ENCODE results near the gene PNMA1.

PNMA1 gene

GRCh38 chr14:73685328-73685727, 28.9 kb downstream of the PNMA1 start:
- FAIRE-seq: no peak
- no peak for TF ChIP-seq POLR2A (IDR thresholded peaks at IDR 0.05; ENCODE audit: low read depth, low read length)
- no peak for TF ChIP-seq POU2F2 (IDR thresholded peaks at IDR 0.05; ENCODE audit: low read depth, low read length)
- TF ChIP-seq PAX5 (IDR thresholded peaks at IDR 0.05; ENCODE audit: insufficient read depth, low read length, severe bottlenecking): no peak
- no peak for TF ChIP-seq POLR2AphosphoS5 (IDR thresholded peaks at IDR 0.05; ENCODE audit: low read depth, low read length)
- no peak for TF ChIP-seq TAF1 (IDR thresholded peaks at IDR 0.05; ENCODE audit: low read depth, low read length)
- TF ChIP-seq SPI1 (IDR thresholded peaks at IDR 0.05; ENCODE audit: low read depth, low read length): no peak
- no peak for DNase-seq (ENCODE audit: insufficient read length, low spot score)

DNA sequence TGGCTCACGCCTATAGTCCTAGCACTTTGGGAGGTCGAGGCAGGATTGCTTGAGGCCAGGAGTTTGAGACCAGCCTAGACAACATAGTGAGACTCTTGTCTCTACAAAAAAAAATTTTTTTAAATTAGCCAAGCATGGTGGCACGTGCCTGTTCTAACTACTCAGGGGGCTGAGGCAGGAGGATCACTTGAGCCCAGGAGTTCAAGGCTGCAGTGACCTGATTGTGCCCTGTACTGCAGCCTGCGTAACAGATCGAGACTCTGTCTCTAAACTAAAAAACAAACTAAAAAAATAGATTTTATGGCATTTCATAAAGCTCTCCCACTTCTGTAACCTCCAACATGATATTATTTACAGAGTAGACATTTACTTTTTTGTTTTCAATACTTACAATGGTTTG, 29.6 kb downstream of the PNMA1 start:
- no peak for TF ChIP-seq POU2F2 (IDR thresholded peaks at IDR 0.05; ENCODE audit: low read depth, low read length)
- TF ChIP-seq TAF1 (IDR thresholded peaks at IDR 0.05; ENCODE audit: low read depth, low read length): no peak
- no peak for TF ChIP-seq POLR2AphosphoS5 (IDR thresholded peaks at IDR 0.05; ENCODE audit: low read depth, low read length)
- no peak for TF ChIP-seq PAX5 (IDR thresholded peaks at IDR 0.05; ENCODE audit: insufficient read depth, low read length, severe bottlenecking)
- no peak for TF ChIP-seq POLR2A (IDR thresholded peaks at IDR 0.05; ENCODE audit: low read depth, low read length)
- DNase-seq (ENCODE audit: insufficient read length, low spot score) (no peak), FAIRE-seq (no peak)

DNA sequence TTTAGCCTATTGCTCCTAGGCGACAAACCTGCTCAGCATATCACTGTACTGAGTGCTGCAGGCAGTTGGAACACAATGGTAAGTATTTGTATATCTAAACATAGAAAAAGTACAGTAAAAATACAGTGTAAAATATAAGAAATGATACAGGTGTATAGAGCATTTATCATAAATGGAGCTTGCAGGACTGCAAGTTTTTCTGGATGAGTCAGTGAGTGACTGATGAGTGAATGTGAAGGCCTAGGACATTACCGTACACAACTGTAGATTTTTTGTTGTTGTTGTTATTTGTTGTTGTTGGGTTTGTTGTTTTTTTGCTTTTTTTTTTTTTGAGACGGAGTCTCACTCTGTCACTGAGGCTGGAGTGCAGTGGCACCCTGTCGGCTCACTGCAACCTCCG, 33.4 kb downstream of the PNMA1 start:
- DNase-seq (ENCODE audit: insufficient read length, low spot score) (no peak), FAIRE-seq (no peak)
- no peak for TF ChIP-seq POLR2A (IDR thresholded peaks at IDR 0.05; ENCODE audit: low read depth, low read length)
- TF ChIP-seq PAX5 (IDR thresholded peaks at IDR 0.05; ENCODE audit: insufficient read depth, low read length, severe bottlenecking): no peak
- no peak for TF ChIP-seq POLR2AphosphoS5 (IDR thresholded peaks at IDR 0.05; ENCODE audit: low read depth, low read length)
- no peak for TF ChIP-seq SPI1 (IDR thresholded peaks at IDR 0.05; ENCODE audit: low read depth, low read length)
- TF ChIP-seq POU2F2 (IDR thresholded peaks at IDR 0.05; ENCODE audit: low read depth, low read length): no peak
- no peak for TF ChIP-seq TAF1 (IDR thresholded peaks at IDR 0.05; ENCODE audit: low read depth, low read length)

DNA sequence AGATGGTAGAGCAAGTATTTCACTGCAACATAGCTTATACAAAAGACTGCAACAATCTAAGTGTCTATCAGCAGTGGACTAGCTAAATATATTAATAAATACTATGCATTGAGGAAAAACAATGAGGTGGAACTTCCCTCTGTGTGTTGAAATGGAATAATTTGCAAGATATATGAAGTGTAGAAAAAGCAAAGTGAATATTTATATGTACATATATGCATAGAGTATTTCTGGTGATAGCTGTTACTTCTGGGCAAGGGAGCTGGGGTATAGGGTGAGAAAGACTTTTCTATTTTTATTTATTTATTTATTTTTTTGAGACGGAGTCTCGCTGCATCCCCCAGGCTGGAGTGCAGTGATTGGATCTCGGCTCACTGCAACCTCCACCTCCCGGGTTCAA, 35.5 kb downstream of the PNMA1 start:
- DNase-seq (ENCODE audit: insufficient read length, low spot score) (no peak), FAIRE-seq (no peak)
- TF ChIP-seq TAF1 (IDR thresholded peaks at IDR 0.05; ENCODE audit: low read depth, low read length): no peak
- TF ChIP-seq PAX5 (IDR thresholded peaks at IDR 0.05; ENCODE audit: insufficient read depth, low read length, severe bottlenecking): no peak
- no peak for TF ChIP-seq SPI1 (IDR thresholded peaks at IDR 0.05; ENCODE audit: low read depth, low read length)
- TF ChIP-seq POU2F2 (IDR thresholded peaks at IDR 0.05; ENCODE audit: low read depth, low read length): no peak
- TF ChIP-seq POLR2A (IDR thresholded peaks at IDR 0.05; ENCODE audit: low read depth, low read length): no peak
- no peak for TF ChIP-seq POLR2AphosphoS5 (IDR thresholded peaks at IDR 0.05; ENCODE audit: low read depth, low read length)

DNA sequence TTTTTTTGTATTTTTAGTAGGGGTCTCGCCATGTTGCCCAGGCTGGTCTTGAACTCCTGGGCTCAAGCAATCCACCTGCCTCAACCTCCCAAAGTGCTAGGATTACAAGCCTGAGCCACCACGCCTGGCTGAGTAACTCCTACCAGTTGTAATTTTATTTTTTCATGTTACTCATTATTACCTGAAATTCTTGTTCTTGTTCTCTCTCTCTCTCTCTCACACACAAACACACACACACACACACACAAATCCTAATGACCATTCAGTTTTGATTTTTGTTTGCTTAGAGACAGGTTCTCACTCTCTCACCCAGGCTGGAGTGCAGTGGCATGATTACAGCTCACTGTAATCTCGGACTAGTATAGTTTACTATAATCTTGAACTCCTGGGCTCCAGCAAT, 39.2 kb downstream of the PNMA1 start:
- TF ChIP-seq TAF1 (IDR thresholded peaks at IDR 0.05; ENCODE audit: low read depth, low read length) (no peak), POU2F2 (IDR thresholded peaks at IDR 0.05; ENCODE audit: low read depth, low read length) (no peak), SPI1 (IDR thresholded peaks at IDR 0.05; ENCODE audit: low read depth, low read length) (no peak), POLR2AphosphoS5 (IDR thresholded peaks at IDR 0.05; ENCODE audit: low read depth, low read length) (no peak), PAX5 (IDR thresholded peaks at IDR 0.05; ENCODE audit: insufficient read depth, low read length, severe bottlenecking) (no peak), POLR2A (IDR thresholded peaks at IDR 0.05; ENCODE audit: low read depth, low read length) (no peak)
- FAIRE-seq: no peak

DNA sequence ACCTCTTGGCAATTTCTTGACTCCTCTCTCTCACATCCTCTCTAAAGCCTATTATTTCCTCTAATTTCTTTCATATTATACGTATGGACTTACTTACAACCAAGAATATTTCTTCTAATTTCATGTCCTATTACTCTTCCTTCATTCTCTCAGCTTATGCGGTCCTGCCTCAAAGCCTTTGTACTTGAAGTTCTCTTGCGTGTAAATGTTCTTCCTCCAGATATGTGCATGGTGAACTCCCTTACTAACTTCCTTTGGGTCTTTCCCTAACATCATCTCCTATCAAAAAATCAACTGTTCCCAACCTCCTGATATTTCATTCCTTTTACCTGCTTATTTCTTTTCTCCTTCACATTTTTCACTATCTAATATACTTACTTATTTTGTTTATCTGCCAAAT, 46.3 kb downstream of the PNMA1 start:
- FAIRE-seq (no peak), DNase-seq (ENCODE audit: insufficient read length, low spot score) (no peak)
- no peak for TF ChIP-seq TAF1 (IDR thresholded peaks at IDR 0.05; ENCODE audit: low read depth, low read length)

More for the DNA sequence above, 39.2 kb downstream of the PNMA1 start:
- DNase-seq (ENCODE audit: insufficient read length, low spot score): no peak

DNA sequence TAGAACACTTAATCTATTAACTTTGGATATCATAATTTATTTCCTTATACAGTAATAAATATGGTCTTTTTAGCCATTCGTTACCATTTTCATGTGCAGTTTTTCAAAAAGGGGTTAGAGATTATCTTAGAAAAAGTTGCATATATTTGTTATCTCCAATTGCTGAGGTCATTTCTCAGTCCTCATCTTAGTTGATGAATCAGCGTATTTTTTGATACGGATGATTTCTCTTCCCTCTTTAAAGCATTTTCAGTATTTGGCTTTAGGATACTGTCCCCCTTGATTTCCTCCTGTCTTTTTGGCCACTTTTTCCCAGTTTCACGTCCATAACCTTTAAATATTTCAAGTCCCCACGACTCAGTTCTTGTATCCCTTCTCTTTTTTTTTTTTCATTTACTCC, 47.6 kb downstream of the PNMA1 start:
- TF ChIP-seq POU2F2 (IDR thresholded peaks at IDR 0.05; ENCODE audit: low read depth, low read length): no peak
- no peak for TF ChIP-seq POLR2AphosphoS5 (IDR thresholded peaks at IDR 0.05; ENCODE audit: low read depth, low read length)
- TF ChIP-seq PAX5 (IDR thresholded peaks at IDR 0.05; ENCODE audit: insufficient read depth, low read length, severe bottlenecking): no peak
- TF ChIP-seq POLR2A (IDR thresholded peaks at IDR 0.05; ENCODE audit: low read depth, low read length): no peak
- no peak for TF ChIP-seq SPI1 (IDR thresholded peaks at IDR 0.05; ENCODE audit: low read depth, low read length)
- no peak for TF ChIP-seq TAF1 (IDR thresholded peaks at IDR 0.05; ENCODE audit: low read depth, low read length)
- DNase-seq (ENCODE audit: insufficient read length, low spot score): no peak
- FAIRE-seq: no peak

- FAIRE-seq (no peak), DNase-seq (ENCODE audit: insufficient read length, low spot score) (no peak)
Observed at GRCh38 chr14:73665130-73665529, 49.1 kb downstream of the PNMA1 start.

GRCh38 chr14:73663548-73664212, 50.5 kb downstream of the PNMA1 start:
- TF ChIP-seq POLR2AphosphoS5 (IDR thresholded peaks at IDR 0.05; ENCODE audit: low read depth, low read length) (no peak), POLR2A (IDR thresholded peaks at IDR 0.05; ENCODE audit: low read depth, low read length) (no peak)
- no peak for DNase-seq (ENCODE audit: insufficient read length, low spot score)
- FAIRE-seq: no peak

More at GRCh38 chr14:73665130-73665529, 49.1 kb downstream of the PNMA1 start:
- TF ChIP-seq SPI1 (IDR thresholded peaks at IDR 0.05; ENCODE audit: low read depth, low read length): no peak
- no peak for TF ChIP-seq POLR2A (IDR thresholded peaks at IDR 0.05; ENCODE audit: low read depth, low read length)
- no peak for TF ChIP-seq PAX5 (IDR thresholded peaks at IDR 0.05; ENCODE audit: insufficient read depth, low read length, severe bottlenecking)

DNA sequence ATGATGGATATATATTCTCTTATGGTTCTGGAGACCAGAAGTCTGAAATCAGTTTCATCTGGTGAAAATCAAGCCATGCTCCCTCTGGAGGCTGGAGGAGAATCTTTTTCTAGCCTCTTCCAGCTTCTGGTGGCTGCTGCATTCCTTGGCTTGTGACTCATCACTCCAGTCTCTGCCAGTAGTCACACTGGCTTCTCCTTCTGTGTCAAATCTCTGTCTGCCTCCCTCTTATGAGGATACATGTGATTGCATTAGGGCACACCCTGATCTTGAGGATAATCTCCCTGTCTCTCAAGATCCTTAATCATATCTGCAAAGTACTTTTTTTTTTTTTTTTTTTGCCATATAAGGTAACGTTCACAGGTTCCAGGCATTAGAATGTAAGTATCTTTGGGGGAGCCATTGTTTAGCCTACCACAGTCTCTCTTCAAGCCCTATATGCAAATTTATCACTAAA, 51.7 kb downstream of the PNMA1 start:
- DNase-seq (ENCODE audit: insufficient read length, low spot score): no peak
- peak; percentile 68 for FAIRE-seq
- TF ChIP-seq PAX5 (IDR thresholded peaks at IDR 0.05; ENCODE audit: insufficient read depth, low read length, severe bottlenecking) (no peak), POLR2AphosphoS5 (IDR thresholded peaks at IDR 0.05; ENCODE audit: low read depth, low read length) (no peak)
